GM21528 (cell line): ENCODE measurements around the gene CFDP1.
A peak's percentile ranks its signal among the peaks of the same experiment; 100 is the strongest.

Source experiments
- ATAC-seq: cut with Tn5 transposase; IDR thresholded peaks from one replicate; pipeline ENCODE4 v1.9.1; 2021; ENCODE audit warnings: mild to moderate bottlenecking, moderate library complexity; ENCODE audit not compliant: unreplicated experiment, low FRiP score

CFDP1 gene

DNA sequence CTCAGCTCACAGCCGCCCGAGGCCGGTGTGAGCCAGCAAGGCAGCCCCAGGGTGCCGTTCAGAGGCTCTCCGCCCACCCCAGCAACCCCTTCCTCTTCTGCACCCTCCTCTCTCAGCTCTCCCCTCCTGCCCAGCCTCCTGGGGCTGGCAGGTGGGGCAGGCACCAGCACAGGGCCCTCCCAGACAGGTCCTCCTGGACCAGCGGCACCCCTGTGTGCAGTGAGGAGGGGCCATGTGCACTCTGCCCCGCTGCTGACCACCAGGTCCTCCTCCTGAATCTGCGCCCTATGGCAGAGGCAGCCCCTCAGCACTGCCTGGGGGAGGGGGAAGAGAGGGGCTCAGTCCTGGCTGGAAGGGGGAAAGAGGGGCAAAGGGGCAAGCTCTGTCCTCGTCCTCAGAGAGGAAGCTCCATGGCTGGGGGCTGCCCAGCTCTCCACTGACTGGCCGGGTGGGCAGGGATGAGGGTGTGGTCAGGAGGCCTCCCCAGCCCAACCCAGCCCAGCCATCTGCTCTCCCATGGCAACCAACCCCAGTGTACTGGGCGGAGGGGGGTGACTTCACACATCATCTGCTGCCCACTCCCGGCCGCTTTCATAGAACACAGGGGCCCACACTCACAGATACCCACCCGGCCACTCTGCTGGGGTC is 176.5 kb downstream of the CFDP1 start:
- ATAC-seq = no peak

- no peak for ATAC-seq
Observed at GRCh38 chr16:75256059-75256571, 177.2 kb downstream of the CFDP1 start.

- no peak for ATAC-seq
Observed at GRCh38 chr16:75254359-75254837, 178.9 kb downstream of the CFDP1 start.

DNA sequence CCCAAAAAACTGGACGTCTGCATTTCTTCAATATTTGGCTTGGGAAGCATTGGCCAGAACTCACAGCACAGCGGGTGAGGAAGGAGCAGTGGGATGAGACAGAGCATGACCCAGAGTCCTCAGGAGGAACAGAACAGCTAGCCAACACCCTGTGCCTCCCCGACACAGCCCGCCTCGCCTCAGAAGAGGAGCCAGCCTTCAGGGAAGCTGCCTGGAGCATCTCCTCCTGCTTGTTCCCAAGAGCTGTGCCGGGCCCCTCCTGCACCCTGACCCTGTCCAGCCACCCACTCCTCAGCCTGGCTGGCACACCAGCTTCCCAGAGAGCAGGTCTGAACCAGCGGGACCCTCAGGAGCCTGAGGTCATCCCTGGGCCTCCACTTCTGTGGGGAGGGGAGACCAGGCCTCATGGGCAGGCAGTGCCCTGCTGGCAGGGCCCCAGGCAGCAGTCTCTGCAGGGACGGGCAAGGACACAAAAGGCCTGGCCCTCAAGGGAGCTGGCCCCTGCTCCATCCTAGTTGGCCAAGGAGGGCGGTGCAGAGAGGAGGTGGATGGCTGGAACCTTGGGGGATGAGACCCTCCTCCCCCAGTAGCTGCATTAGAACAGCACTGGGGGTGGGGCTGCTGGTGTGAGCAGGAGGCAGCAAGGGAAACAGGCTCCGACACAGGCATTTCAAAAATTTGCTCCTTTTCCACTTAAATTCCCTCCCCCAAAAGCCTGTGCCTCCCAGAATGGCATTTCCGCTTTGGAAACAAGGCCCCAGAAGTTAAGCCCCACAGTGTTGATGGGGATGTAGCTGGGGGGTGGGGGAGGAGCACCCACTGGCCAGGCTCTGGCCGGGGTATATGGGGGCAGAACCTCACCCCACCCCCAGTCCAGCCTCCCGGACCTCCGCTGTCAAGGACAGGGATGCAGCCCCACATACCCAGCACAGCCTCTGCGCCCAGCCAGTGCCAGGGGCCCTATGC is 180.1 kb downstream of the CFDP1 start:
- ATAC-seq = no peak

GRCh38 chr16:75252049-75252864 is 181.0 kb downstream of the CFDP1 start:
- ATAC-seq = no peak

DNA sequence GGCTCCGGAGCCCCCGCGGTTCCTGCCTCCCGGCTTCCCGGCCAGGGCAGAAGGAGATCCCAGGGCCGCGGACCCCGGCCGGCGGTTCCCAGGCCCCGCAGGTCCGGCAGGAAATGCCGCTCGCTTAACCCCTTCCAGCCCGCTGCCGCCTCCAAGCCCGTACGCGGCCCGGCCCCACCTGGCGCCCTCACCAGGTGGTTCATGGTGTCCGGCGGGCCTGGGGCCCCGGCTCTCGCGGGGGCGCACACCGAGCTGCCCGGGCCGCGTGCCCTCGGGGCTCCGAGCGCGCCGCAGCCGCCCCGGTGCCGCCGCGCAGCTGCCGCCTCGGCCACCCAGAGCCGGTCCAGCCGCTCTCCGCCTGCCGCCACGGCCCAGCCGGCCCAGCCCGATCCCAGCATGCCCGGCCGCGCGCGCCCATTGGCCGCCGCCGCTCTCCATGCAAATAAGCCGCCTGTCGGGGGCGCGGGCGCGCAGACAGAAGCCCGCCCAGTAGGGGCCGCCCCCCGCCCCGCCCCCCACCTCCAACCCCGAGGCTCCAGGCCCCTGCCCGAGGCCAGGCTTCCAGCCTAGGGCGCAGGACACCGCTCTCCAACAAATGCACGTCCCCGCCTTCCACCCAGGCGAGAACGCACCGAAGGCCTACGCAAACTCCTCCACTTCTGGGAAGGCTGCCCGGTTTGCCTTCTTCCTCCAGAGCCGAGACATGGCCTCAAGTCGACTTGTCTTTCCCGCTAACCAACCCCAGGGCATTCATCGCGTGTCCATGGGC is 181.8 kb downstream of the CFDP1 start, which contains the start of gene BCAR1:
Gene BCAR1, minus strand, starts transcription at position 345 of the 769 bp plus-strand sequence. Its CDS starts 142 bp downstream, at position 203.
- ATAC-seq = peak; percentile 59

- peak; percentile 31 for ATAC-seq
Observed at GRCh38 chr16:75250809-75251279, 182.5 kb downstream of the CFDP1 start.

GRCh38 chr16:75250089-75250808 is 183.1 kb downstream of the CFDP1 start:
- no peak for ATAC-seq

DNA sequence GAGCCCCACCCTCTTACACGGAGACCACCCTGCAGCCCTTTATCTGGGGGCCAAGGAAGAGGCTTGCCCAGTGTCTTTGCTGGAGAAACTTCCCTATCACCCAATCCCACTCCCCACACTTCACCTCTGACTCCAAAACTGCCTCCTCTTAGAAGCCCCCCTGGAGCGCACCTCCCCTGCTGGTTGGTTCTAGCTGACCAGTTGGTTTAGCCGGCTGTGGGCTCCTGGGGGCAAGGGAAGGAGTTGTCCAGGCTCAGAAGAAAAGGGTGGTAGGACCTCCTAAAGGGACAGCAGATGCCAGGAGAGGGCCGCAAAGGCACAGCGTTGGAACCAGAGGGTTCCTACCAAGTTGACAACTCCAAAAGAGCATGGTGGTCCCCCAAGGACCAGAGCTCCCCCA is 183.9 kb downstream of the CFDP1 start:
- no peak for ATAC-seq

DNA sequence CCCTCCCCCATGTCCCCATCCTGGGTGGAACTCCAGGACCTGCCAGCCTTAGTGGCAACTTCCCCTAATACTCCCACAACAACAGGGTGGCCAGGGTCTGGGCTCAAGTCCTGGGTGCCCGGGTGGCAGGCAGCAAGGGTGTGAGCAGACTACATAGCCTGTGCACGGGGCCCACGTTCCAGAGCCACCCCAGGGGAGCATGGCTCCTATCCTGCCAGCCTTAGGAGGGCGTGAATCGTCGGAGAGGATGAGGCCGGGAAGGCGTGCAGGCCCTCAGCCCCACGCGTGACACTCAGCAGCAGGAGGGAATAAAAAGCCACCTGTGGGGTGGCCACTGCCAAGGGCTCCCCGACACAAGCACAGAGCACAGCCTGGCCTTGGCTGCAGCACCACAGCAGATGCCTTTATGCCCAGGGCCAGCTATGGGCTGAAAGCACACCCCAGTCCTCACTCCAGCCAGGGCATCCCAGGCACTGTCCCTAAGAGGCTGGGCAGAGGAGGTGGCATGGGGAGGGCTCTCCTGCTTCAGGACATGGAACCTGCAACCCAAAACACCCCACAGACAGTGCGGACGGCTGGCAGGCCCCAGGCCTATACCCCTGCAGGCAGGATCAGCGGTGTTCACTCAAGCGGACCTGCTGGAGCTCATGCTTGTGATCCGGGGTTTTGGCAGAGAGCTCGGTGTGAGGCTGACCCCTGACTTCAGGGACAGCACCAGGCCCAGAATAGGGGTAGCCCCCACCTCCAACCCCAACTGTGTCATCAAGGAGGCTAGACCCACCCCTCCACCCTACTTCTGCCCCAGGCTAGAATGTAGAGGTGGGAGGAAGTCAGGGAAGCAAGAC is 184.5 kb downstream of the CFDP1 start:
- ATAC-seq = no peak

DNA sequence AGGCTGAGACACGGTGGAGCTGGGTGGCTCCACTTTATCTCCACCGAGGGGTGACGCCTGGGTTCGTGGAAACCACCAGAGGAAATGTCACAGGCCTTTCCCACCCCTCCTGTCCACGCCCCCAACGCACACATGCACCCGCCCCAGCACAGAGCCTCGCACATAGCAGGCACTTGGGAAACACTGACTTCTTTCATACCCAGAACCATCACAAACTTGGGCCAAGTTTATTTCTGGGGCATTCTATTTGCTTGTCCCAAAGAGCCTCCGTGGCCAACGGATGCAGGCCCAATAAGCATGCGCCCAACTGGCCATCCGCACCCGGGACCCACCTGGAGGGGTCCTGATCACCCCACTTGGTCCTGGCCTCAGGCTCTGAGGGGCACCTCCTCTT is 185.2 kb downstream of the CFDP1 start:
- no peak for ATAC-seq

GRCh38 chr16:75247249-75247648 is 186.1 kb downstream of the CFDP1 start:
- ATAC-seq = no peak

DNA sequence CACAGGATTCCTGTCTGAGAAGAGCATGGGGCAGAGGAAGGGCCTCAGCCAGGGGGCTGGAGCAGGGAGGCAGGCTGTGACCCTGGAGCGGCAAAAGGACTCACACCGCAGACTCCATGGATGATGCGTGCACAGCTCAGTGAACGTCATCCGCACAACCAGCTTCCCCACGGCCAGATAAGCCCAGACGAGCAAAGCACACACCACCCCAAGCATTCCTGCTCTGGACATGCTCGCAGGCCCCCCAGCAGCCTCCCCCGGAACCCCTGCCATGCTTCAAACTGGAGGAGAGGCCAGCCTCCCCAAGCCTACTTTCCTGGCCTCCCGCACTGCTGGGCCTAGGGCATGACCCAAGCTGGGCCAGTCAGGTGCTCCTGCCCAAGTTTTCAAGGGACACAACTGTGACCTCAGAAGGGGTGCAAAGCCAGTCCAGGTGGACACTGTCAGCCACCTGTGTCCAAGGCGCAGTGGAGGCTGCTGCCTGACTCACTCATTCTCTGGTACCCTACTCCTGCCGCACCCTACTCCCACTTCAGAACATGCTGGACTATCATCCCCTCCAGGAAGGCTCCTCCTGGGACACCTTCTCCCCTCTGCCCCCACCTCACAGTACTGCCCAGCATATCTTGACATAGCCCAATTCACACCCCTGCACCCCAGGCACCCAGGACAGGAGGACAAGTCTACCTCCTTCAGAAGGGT is 186.6 kb downstream of the CFDP1 start:
- no peak for ATAC-seq

- no peak for ATAC-seq
Observed at GRCh38 chr16:75244844-75245758, 188.2 kb downstream of the CFDP1 start.

GRCh38 chr16:75244225-75244809 is 189.0 kb downstream of the CFDP1 start:
- no peak for ATAC-seq
